ENCODE measurements around the gene AKIRIN1.
"Not testable (repeated sequence)": the region's sequence is repeated elsewhere in the genome, so short reads cannot be mapped to it uniquely, and the experiment has no call there.

Gene AKIRIN1

GRCh38 chr1:39045231-39045630 is 54.2 kb downstream of the AKIRIN1 start:
- DNase-seq (ENCODE audit: low read depth, low spot score): no peak

DNA sequence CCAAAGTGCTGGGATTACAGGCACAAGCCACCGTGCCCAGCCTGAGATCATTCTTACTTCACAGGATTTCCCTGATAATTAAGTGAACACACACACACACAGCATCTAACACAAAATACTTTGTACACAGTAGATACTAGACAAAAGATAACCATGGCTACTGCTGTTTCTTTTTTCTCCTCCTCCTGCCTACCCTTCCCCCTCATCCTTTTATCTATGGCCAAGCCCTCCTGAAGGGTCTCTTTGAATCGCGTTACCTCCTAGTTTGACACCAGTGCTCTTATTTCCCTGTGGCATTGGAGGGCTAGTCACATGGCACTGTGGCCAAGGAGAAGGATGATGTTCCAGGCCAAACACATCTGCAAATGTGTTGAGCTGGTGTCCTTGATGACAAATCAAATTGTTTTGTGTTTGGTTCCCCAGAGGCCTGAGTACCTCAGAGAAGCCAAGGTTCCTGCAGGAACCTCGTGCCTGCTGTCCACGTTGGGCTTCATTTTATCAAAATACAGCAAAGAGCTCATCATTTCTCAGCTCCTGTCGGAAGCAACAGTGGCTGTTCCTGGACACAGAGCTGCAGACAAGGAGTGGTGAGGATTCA is 55.6 kb downstream of the AKIRIN1 start:
- DNase-seq (ENCODE audit: low read depth, low spot score): no peak

GRCh38 chr1:39047374-39048229 is 56.5 kb downstream of the AKIRIN1 start:
- DNase-seq (ENCODE audit: low read depth, low spot score): no peak

DNA sequence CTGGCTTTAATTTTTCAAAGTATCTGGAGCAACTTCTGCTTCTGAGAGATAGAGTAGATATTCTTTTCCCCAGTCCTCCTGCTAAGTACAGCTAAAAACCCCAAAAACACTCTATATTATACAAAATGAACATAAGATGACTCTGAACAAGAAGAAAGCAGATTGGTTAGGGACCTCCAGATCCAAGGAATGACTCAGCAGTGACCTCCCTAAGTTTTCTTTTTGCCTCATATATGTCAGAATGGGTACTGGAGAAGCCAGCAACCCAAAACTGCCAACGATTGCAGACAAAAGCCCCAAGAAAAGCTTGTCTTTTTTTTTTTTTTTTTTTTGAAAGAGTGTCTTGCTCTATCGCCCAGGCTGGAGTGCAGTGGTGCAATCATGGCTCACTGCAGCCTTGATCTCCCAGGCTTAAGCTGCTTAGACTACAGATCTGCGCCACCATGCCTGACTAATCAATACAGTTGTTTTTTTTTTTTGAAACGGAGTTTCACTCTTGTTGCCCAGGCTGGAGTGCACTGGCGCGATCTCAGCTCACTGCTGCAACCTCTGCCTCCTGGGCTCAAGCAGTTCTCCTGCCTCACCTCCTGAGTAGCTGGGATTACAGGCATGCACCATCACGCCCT is 57.8 kb downstream of the AKIRIN1 start:
- no peak for DNase-seq (ENCODE audit: low read depth, low spot score)

- no peak for DNase-seq (ENCODE audit: low read depth, low spot score)
These were observed 58.9 kb downstream of the AKIRIN1 start for GRCh38 chr1:39050001-39050400.

- DNase-seq (ENCODE audit: low read depth, low spot score): not testable (repeated sequence)
These were observed 60.2 kb downstream of the AKIRIN1 start for GRCh38 chr1:39051193-39051850.

- DNase-seq (ENCODE audit: low read depth, low spot score): peak; percentile 25
These were observed 60.9 kb downstream of the AKIRIN1 start for GRCh38 chr1:39051956-39052355.

DNA sequence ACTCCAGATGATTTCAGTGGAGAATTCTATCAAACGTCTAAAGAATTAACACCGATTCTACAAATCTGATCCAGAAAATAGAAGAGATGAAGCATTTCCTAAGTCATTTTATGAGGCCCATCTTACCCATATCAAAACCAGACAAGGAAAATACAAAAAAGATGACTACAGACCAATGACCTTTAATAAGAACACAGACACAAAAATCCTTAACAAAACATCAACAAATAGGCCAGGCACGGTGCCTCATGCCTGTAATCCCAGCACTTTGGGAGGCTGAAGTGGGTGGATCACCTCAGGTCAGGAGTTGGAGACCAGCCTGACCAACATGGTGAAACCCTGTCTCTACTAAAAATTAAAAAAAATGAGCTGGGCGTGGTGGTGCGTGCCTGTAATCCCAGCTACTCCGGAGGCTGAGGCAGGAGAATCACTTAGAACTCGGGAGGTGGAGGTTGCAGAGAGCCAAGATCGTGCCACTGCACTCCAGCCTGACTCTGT is 64.2 kb downstream of the AKIRIN1 start:
- DNase-seq (ENCODE audit: low read depth, low spot score): not testable (repeated sequence)

All from iPS DF 19.7 (cell line).